Heart right ventricle (tissue), 16 donors: ENCODE results near the gene SEPTIN10. TPM values are rescaled to one million over a fixed set of nuclear protein-coding genes. Genes with fewer than 3 reads are reported as not detected.

Experiments
- ATAC-seq, 8 donors: fragments of 200-7000 bp; cut with Tn5 transposase; one replicate each; pipeline ENCODE4 v1.9.1; 2020; ENCODE audit warnings: mild to moderate bottlenecking in 8 of 8, moderate library complexity in 8 of 8, moderate number of reproducible peaks in 1 of 8
- DNase-seq, 2 donors: peaks; one replicate each; pipeline ENCODE4 v3.0.0-alpha.2; 2020
- H3K27ac ChIP-seq, 10 donors: fragments of 200-600 bp; sonication (generic) in 2 of 10; one replicate each; pipeline versions ENCODE4 v1.5.0 to v1.8.0; 2020 to 2022; ENCODE audit warnings: mild to moderate bottlenecking in 3 of 10
- H3K27me3 ChIP-seq, 7 donors: fragments of 200-600 bp; one replicate each; pipeline ENCODE4 v1.8.0; 2021 to 2022; ENCODE audit warnings: mild to moderate bottlenecking in 2 of 7
- H3K36me3 ChIP-seq, 9 donors: fragments of 200-600 bp; sonication (generic) in 1 of 9; one replicate each; pipeline versions ENCODE4 v1.5.0 to v1.8.0; 2020 to 2022; ENCODE audit warnings: mild to moderate bottlenecking in 2 of 9
- H3K4me1 ChIP-seq, 9 donors: fragments of 200-600 bp; sonication (generic) in 1 of 9; one replicate each; pipeline versions ENCODE4 v1.5.0 to v1.8.0; 2020 to 2022; ENCODE audit warnings: mild to moderate bottlenecking in 4 of 9
- H3K4me3 ChIP-seq, 10 donors: fragments of 200-600 bp; sonication (generic) in 2 of 10; one replicate each; pipeline versions ENCODE4 v1.5.0 to v1.8.0; 2020 to 2022; ENCODE audit warnings: mild to moderate bottlenecking in 7 of 10, moderate library complexity in 2 of 10
- H3K9me3 ChIP-seq, 11 donors: fragments of 200-600 bp in 10 of 11; sonication (generic) in 2 of 11; one replicate each; pipeline versions ENCODE4 v1.5.0 to v1.8.0; 2013 to 2022; ENCODE audit warnings: mild to moderate bottlenecking in 2 of 11, control low read depth in 1 of 11, moderate library complexity in 1 of 11
- WGBS, 2 donors: extraction: QIAGEN DNeasy Blood & Tissue Kit; methylation state at CpG; one replicate each; pipeline ENCODE4 v1.1.7; 2013; ENCODE audit warnings: inconsistent platforms in 1 of 2; 5-methylcytosine and 5-hydroxymethylcytosine counted together
- intact Hi-C, 10 donors: fragments of 100-400 bp; cut with DNase I; formaldehyde crosslinking; loops; one replicate each; pipeline versions ENCODE4 v1.11.1 to v1.14.2; 2022
- polyA plus RNA-seq, 2 donors: library from polyadenylated mRNA; stranded (reverse); fragments of 200-250 nt; gene quantifications; one replicate each; pipeline ENCODE4 v1.2.3, GENCODE V29; 2013
- total RNA-seq, 10 donors: library from RNA; stranded (reverse); fragmentation: NEBNext Ultra II Directional in 3 of 10; extraction: Animal tissue kit (Norgen Biotek cat#: 25700) in 3 of 10; gene quantifications; one replicate each; pipeline versions ENCODE4 v1.2.1 to v1.2.4, GENCODE V29; 2021 to 2023
- TF ChIP-seq, protein P1 (sequence below), 9 donors: fragments of 200-600 bp; sonication (generic) in 2 of 9; IDR thresholded peaks; one replicate each; pipeline versions ENCODE4 v1.5.0 to v1.8.0; 2021 to 2022; ENCODE audit warnings: antibody characterized with exemption in 9 of 9, mild to moderate bottlenecking in 5 of 9, moderate library complexity in 1 of 9
- donor health status: Arrhythmogenic right ventricular cardiomyopathy.
- donor health status: ischemic (EF 13 %, LVEDD 7.1; RV severe dilation, severe dysfunction).
- donor health status: healthy with polysubstance abuse.
- donor health status: DM: no; HTN: yes; CAD: no.
- donor health status: DM: no; HTN: no; CAD: no.
- donor health status: ischemic (EF 25% LVEDD 6.9; RV normal size, moderate dysfunction).
- donor health status: ischemic (EF 25% LVEDD 5.7; RV mildly dilated, moderate dysfunction).
- donor health status: healthy.
- donor health status: DM: yes; HTN: yes; CAD: no.
- donor health status: Ischemic cardiomyopathy.
- donor health status: ischemic (EF 35%, LVEDD 5.7; RV mildly dilated, moderate dysfunction).
- donor health status: nonischemic (EF 11% LVEDD 7.7; RV severe dilation, severe dysfunction).
- donor health status: DM: yes; HTN: yes; CAD: no.
- donor health status: PGD.
- donor health status: ischemic (EF 29% LVEDD 5.4; RV normal size, mild dysfunction).
- donor health status: nonischemic (EF 23%, LVEDD 6.1; RV moderate dilation, normal function).

The SEPTIN10 gene
- total and polyA plus RNA-seq, 12 donors: 20.9 to 61.0 (median 50.1) TPM

DNA sequence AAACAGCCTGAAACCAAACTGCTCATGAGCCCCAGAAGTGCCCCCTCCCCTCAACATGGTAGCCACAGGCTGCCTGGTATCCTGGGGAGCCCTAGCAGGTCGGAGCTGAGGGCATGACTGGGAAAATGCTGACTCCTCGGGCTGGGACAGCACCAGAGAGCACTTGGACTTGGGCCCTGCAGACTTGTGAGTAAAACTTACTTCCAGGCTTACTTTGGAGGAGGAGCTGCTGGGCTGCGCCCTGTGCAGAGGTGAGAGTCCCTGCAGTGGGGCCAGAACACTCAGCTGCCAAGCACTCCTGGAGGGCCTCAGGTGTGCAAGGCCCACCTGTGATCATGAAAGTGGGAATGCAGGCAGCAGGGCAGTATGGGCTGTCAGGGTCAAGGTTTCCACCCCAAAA lies 119.4 kb downstream of the SEPTIN10 start:
- Histone ChIP-seq H3K4me3 (no peak overlapping the region), H3K27me3 (no peaks in the 10 kb centered on the region), H3K36me3 (peaks cover 0 to 20% (median 0%) of the 10 kb centered on the region in 9 donors), H3K4me1 (peaks cover 0 to 32% (median 9%) of the 10 kb centered on the region in 9 donors), H3K9me3 (no peaks in the 10 kb centered on the region), H3K27ac (no peak overlapping the region)
- 89% methylated on average over 3 of the region's 3 CpGs for WGBS, 2 donors
- intact Hi-C loops: loop anchor here in 4 of 10 donors (5.0 to 10.0 kb wide), 3 partner anchors 50 to 367 kb away; partner anchors contain the start of gene SH3RF3 (in 1 of the 4)
- ATAC-seq (no peak), DNase-seq (no peak)
- TF ChIP-seq, protein P1, sequence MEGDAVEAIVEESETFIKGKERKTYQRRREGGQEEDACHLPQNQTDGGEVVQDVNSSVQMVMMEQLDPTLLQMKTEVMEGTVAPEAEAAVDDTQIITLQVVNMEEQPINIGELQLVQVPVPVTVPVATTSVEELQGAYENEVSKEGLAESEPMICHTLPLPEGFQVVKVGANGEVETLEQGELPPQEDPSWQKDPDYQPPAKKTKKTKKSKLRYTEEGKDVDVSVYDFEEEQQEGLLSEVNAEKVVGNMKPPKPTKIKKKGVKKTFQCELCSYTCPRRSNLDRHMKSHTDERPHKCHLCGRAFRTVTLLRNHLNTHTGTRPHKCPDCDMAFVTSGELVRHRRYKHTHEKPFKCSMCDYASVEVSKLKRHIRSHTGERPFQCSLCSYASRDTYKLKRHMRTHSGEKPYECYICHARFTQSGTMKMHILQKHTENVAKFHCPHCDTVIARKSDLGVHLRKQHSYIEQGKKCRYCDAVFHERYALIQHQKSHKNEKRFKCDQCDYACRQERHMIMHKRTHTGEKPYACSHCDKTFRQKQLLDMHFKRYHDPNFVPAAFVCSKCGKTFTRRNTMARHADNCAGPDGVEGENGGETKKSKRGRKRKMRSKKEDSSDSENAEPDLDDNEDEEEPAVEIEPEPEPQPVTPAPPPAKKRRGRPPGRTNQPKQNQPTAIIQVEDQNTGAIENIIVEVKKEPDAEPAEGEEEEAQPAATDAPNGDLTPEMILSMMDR (IDR thresholded peaks at IDR 0.05): no peak

DNA sequence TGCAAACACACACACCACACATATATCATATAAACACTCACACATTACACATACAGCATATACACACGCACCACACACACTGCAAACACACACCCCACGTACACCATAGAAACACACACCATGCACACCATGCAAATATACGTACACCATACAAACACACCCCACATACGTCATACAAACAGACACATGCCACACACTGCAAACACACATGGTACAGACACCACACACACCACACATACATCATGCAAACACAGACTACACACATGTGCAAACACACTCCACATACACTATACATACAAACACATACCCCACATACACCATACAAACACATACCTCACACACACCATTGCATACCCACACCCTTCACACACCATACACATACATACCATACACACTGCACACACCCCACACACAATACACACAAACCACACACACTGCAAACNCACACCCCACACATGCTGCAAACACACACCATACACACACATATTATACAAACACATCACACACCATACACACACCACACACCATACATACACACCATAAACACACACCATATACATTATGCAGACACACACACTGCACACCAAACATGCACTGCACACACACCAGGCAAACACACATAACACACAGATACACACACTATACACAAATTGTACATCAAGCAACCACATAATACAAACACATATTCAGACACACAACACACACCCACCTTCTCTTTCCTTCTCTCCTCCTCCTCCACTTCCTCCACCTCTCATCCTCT lies 120.4 kb downstream of the SEPTIN10 start:
- ATAC-seq: no peak

More for the DNA sequence above, 120.4 kb downstream of the SEPTIN10 start:
- Histone ChIP-seq H3K27ac (no peak overlapping the region), H3K9me3 (no peaks in the 10 kb centered on the region), H3K27me3 (no peaks in the 10 kb centered on the region), H3K36me3 (peaks cover 0 to 20% (median 0%) of the 10 kb centered on the region in 9 donors), H3K4me1 (peaks cover 0 to 27% (median 8%) of the 10 kb centered on the region in 9 donors), H3K4me3 (no peak overlapping the region)
- no peak for DNase-seq
- 75 to 98% methylated on average over 4 of the region's 4 CpGs for WGBS, 2 donors
- TF ChIP-seq, protein P1 (IDR thresholded peaks at IDR 0.05): no peak
- intact Hi-C loops: loop anchor here in 4 of 10 donors (5.0 to 10.0 kb wide), 3 partner anchors 49 to 366 kb away; partner anchors contain the start of gene SH3RF3 (in 1 of the 4)

Other genes with a start within 250 kb of the SEPTIN10 start
- gene SOWAHC, start 398 bp upstream of the SEPTIN10 start, total RNA-seq: 1 to 10 TPM; 1.7 to 3.9 (median 2.1) TPM
- gene SOWAHC, start 398 bp upstream of the SEPTIN10 start, polyA plus RNA-seq: 1 to 10 TPM; 1.1 to 1.2 TPM
- gene RGPD5, start 180.3 kb upstream of the SEPTIN10 start, total RNA-seq: 10 to 100 TPM; 14.6 to 34.8 (median 20.0) TPM
- gene RGPD5, start 180.3 kb upstream of the SEPTIN10 start, polyA plus RNA-seq: 10 to 100 TPM in 1 of 2 donors, 1 to 10 TPM in 1; 2.2 to 11.9 TPM